ENCODE results near the gene TMEM59L.

DNA sequence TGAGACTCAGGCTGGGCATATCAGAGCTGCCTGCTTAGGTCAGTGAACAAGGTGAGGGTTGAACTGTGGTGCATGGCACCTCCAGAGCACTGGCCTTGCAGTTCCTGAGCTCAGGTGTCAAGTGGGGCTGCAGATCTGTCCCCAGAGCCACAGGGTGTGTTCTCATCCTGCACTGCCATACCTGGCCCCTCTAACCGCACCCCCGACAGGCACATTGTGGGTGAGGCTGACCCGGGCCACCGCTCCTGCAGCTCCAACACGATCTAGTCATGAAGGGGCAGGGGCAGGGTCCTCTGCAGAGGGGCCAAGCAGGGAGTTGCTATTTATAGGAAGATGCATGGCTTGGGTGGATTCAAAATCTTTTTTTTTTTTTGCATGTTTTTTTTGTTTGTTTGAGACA is 54.1 kb downstream of the TMEM59L start:
- TF ChIP-seq, protein P1, sequence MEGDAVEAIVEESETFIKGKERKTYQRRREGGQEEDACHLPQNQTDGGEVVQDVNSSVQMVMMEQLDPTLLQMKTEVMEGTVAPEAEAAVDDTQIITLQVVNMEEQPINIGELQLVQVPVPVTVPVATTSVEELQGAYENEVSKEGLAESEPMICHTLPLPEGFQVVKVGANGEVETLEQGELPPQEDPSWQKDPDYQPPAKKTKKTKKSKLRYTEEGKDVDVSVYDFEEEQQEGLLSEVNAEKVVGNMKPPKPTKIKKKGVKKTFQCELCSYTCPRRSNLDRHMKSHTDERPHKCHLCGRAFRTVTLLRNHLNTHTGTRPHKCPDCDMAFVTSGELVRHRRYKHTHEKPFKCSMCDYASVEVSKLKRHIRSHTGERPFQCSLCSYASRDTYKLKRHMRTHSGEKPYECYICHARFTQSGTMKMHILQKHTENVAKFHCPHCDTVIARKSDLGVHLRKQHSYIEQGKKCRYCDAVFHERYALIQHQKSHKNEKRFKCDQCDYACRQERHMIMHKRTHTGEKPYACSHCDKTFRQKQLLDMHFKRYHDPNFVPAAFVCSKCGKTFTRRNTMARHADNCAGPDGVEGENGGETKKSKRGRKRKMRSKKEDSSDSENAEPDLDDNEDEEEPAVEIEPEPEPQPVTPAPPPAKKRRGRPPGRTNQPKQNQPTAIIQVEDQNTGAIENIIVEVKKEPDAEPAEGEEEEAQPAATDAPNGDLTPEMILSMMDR (IDR thresholded peaks at IDR 0.05): no peak
- no peak for TF ChIP-seq POLR2AphosphoS5 (IDR thresholded peaks at IDR 0.05)
